ENCODE data around the gene KCNIP3.

KCNIP3 gene

DNA sequence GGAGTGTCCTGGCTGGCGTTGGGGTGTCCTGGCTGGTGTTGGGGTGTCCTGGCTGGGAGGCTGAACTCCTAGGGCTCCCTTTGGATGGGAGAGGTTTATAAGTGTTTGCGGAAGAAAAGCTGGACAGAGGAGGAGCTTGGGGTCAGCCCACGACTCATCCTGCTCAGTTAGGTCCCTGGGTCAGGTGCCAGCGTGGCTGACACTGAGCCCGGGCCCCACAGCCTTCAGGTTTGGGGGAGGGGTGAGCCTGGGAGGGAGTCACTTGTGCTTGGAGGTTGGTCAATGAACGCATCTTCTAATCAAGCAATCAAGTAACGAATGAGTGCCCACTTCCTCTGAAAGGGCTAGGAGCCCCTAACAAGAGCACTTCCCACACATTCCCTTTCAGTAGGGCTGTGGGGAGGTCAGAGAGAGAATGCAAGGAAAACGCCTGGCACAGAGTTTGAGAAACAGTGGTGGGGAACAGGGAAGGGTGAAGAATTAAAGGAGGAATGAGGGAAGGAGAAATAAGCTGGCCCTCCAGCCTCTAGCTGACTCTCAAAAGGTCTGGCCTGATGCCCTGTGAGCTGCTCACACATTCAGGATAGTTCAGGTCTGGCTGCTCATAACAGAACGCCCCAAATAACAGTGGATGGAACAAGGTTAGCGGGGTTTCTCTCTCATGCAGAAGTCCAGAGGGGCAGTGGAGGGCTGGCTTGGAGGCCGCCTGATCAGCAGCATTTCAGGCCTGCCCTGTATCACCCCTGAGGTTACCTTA, 670 bp downstream of the KCNIP3 start:
- no peak for DNase-seq

DNA sequence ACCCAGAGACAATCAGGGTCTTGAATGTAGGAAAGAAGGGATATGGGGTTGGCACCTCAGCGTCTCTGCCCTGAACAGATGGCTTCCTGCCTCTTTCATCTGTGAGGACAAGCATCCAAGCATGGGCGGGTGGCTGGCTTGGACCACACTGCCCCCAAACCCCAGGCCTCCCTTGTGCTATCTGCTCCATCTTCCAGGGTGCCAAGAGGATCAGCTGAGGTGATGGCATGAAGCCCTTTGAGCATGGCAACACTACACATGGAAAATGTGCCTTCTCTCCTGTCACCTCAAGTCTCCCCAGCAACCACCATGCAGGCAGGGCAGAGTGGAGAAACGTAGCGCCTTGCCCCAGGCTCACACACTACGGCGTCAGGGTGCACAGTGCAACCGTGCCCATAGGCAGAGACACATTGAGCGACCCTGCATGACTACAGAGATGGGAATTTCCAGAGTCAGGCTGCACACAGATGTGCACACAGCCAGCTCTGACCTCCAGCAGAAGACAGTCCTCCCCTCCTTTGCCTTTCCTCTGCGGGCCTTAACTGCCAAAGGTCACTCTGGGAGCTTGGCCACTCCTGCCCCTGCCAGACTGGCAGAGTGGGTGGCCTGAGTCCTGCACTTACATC, 1.5 kb downstream of the KCNIP3 start:
- no peak for DNase-seq

DNA sequence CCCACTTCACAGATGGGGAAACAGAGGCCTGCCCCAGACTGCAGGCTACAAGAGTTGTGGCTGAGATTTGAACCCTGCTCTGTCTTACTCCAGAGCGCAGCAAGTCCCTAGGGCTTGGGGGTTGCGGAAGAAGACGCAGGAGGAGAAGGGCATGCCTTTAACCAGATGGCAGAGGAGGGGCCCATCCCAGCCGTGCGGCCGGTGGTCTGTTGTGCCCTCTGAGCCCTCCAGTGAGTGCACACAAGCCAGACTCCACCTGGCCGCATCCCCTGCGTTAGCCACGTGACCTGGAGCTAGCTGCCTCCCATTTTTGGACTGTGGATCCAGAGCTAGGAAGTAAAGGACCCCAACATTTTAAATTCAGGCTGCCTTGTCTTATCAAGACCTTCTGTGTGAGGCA, 2.8 kb downstream of the KCNIP3 start:
- no peak for DNase-seq

DNA sequence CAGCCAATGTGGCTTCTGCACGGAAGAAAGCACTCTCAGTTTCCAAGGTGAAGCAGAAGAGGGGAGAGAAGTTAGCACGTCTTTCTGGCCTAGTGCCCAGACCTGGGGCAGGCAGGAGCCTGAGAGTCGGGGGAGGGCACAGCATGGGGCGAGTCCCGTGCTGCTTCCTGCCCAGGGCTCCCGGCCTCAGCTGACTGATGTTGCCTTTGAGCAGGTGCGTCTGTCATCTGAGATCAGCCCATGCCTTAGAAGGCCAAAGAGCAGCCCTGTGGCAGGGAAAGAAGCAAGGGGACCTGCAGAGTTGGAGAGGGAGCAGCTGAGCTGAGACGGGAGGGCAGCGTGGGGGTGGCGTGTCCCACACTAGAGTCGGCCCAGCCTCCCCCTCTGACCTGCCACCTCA, 3.3 kb downstream of the KCNIP3 start:
- DNase-seq = no peak

DNA sequence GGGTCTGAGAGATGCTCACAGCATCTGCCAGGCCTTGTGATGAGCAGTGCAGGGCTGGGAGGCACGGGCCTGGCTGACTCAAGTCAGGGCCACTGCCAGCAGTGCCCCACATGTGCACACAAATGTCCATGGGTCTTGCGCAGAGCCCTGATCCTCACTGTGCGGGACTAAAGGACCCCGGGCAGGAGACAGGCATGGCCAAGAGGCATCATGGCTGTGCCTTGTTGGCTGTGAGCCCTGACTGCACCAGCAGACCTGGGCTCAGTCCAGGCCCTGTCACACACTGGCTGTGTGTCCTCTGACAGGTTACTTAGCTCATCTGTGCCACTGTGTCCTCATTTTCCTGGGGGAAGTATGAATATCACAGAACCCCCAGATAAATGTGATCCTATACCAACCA, 4.0 kb downstream of the KCNIP3 start:
- no peak for DNase-seq

DNA sequence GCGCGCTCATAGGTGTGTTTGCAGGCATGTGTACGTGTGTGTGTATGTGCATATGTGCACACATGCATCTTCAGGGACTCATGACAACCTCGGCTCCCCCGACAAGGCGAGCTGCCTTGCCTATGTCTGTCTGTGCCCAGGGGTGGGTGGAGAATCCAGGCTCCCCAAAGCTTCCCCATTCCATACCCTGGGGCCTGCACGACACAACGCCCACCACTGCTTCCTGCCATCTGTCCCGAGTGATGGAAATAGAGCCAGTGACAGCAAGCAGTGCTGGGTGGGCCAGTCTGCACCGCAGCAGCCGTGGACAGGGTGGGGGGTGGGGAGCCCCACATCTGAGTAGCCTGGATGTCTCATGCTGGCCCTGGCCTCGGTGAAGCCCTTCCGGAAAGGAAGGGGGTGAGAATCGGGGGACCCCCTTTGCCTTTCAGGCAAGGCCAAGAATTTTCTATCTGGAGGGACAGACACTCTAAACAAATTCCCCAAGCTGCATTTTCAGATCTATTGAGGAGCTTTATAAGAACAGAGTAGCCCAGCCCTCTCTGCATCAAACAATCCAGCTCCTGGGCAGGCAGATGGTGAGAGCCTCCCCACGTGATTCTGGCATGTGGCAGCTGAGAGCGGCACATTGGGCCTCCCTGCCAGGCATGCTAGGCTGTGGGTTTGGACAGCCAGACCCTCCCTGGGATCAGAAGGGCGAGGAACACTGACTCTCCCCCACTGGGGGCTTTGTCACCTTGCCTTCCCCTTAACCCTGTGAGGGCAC, 4.9 kb downstream of the KCNIP3 start:
- DNase-seq = no peak

DNA sequence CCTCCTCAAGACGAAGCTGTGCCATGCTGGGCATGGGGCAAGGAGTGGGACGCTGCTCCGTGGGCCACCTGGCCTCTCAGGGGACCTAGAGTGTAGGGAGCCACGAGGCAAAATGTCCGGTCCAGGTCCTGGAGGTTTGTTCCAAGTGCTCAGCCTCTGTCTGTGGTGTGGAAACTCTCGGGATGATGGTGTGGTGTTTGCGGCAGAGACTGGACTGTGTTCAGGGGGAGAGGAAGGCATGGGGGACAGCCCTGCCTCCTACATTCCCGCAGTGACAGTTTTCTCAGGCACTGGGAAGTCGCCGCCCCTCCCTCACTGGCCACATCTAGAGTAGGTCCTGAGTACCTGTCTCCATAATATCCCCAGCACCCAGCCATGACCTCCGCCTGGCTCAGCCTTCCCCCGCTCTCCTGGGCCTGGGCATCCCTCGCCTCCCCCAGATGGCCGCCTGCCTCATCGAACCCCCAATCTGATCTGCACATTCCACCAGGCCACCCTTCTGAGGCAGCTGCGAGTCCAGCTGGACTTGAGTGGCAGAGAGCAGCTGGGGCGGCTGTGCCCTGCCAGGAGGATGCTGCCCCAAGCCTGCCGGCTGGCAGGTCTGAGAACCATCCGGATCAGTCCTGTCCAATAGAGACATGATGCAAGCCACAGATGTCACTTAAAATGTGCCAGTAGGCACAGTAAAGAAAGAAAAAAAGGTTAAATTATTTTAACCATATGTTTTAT, 6.2 kb downstream of the KCNIP3 start:
- DNase-seq = no peak

DNA sequence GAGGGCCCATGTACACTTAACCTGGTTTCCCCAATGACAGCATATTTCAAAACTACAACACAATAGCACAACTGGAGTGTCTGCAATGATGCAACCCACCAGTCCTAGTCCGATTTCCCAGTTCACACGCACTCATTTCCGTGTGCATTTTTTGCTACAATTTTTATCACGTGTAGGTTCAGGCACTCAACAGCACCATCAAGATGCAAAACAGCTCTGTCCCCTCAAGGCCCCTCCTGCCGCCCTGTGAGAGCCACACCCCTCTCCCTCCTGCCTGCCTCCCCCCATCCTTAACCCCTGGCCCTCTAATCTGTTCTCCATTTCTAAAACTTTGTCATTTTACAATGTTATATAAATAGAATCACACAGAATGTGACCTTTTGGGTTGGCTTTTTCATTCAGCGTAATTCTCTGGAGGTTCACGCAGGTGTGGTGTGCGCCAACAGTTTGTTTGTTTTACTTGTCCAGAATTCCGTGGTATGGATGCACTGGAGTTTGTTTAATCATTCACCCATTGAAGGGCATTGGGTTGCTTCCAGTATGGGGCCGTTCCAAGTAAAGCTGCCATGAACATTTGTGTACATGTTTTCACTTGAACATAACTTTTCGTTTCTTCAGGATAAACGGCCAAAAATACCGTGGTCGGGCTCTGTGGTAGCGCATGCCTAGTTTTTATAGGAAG, 8.4 kb downstream of the KCNIP3 start:
- no peak for DNase-seq

DNA sequence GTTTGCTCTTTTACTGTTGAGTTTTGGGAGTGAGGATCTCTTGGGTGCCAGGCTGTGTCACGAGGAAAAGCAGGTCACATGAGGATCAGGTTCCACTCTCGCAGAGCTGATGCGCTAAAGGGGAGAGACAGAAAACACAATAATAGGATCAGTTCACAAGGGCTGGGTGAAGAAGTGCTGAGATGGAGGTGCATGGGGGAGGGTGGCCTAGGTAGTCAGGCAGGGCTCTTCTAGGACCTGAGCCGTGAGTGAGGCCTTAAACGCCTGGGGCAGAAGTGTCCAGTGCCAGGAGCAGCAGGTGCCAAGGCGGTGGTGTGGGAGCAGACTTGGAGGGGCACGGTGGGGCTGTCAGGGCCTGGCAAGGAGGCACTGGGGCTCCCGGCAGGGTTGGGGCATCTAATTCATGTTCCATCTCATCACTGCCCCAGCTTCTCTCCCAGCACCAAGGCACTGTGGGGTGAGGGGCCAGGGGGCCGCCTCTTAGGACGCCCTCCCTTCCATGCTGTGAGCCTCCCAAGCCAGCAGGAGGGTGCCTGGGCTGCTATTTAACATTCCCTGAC, 9.3 kb downstream of the KCNIP3 start:
- no peak for DNase-seq

DNA sequence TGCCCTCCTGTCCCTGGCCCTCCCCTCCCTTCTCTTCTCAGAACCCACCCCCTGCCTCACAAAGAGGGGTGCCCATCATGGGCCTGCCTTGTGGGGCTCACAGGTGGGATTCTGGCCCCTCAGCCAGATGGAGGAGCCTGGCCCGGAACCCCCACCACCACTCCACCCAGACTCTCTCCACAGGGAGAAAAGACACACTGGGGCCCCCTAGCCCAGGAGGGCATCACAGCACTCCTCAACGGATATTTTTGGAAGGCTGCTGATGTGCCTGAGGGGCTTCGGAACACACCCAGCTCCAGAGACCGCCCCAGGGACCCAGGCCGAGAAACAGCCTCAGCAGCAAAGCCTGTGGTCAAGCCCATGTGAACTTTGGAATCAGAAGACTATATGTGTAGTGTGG, 9.9 kb downstream of the KCNIP3 start:
- no peak for DNase-seq

DNA sequence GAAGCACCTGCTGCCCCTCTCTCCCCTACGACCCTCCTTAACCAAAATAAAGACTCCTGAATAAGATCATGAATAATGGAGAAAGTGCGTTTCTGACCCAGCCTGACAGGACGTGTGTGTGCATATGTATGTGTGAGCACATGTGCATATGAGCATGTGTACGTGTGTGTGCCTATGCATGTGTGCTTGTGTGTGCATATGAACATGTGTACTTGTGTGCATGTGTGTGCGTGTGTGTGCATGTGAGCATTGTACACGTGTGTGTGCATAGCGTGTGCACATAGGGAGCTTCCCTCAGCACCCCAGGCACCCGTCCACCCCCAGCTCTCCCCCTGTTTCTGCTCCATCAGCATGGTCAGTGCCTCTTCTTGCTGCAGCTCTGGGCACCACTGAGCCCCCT, 10.7 kb downstream of the KCNIP3 start:
- no peak for DNase-seq

DNA sequence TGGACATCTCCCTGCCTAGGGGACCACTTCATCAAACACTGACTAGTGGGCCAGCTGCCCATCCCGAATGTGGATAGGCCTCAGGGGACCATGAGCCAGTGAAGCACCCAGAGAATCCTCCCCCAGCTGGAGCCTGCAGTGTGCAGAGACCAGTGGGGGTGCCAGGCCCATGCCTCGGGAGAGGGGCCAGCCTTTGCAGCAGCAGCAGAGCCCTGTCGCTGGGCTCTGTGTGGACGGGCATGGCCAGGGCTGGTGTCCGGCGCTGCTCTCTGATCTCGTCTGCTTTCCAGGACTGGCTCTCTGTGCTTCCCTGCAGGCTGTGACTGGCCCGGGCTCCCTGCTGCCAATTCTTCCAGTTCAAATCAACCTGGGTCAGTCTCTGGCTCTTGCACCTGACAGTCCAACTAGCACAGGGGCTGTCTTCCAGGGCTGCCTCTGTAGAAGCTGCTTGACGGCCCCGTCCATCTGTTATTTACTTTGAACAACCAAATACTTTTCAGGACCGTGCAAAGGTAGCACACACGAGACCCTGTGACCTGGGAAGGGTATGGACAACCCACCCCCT, 11.4 kb downstream of the KCNIP3 start:
- DNase-seq = no peak

DNA sequence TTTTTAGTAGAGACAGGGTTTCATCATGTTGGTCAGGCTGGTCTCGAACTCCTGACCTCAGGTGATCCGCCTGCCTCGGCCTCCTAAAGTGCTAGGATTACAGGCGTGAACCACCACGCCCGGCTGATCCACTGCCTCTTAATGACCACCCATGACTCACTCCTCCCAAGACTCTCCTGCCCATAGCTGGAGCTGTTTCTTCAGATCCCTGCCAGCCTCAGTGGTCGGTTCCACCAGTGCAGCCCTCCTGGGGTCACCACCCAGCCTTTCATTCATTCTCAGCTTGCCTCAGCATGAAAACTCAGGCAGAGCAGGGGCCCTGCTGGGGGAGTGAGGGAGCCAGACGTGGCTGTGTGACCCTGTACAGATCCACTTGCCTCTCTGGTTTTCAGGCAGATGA, 12.5 kb downstream of the KCNIP3 start:
- DNase-seq = no peak

DNA sequence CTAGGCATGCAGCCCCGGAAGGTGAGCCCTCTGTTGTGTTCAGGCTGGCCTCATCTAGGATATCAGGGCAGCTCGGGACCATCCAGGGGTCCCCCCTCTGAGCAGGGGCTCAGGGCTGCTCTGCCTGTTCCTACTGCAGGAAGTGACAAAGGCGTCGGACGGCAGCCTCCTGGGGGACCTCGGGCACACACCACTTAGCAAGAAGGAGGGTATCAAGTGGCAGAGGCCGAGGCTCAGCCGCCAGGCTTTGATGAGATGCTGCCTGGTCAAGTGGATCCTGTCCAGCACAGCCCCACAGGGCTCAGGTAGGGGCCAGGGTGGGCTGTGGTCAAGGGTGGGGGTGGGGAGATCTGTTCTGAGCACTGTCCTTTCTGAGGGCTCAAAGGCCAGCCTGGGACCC, 13.1 kb downstream of the KCNIP3 start:
- DNase-seq = no peak

DNA sequence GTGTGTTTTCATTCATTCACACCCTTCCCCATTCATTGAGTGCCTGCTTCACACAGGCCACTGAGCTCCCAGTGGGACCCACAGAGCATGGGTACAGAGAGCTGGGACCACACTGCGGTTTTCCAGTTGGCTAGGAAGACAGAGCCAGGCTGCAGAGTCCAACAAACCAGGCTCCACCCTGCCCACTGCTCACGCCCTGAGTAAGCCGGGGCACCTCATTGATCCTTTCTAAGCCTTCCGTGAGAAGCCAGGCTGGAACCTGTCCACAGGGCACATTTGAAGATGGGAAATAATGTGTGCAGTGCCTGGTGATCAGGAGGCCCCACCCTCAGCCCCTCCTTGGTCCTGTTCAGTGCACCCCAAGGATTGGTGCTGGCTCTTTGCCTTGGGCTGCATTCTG, 13.5 kb downstream of the KCNIP3 start:
- no peak for DNase-seq

DNA sequence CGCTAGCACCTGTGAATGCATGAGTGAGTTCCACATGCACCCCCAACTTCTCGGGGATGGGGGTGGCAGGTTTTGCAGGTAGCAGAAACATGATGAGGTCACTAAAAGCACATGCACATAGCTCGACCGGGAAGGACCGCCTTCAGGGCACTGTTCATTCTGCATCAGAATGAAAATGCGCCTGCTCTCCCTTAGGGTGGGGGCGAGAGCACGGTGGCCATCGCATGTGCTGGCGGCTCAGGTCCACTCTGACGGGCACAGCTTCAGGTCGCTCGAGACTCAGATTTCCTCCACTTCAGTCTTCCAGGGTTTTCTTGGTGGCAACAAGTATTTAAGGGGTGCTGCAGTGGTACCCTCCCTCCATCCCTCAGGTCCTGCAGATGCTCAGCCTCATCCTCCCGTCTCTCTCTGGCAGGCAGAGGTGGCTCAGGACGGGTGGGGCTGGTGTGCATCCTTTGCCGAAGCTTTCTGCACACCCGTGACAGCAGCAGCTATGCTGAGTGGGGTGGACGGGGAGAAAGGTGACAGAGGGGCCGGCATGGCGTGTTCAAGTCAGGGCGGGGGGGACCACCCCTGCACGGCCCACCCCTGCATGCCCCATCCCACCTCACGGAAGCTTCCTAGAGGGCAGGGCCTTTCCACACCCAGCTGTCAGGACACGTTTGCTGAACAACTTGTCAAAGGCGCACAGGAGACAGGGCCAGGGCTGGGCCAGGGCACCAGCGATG, 14.8 kb downstream of the KCNIP3 start:
- no peak for DNase-seq

DNA sequence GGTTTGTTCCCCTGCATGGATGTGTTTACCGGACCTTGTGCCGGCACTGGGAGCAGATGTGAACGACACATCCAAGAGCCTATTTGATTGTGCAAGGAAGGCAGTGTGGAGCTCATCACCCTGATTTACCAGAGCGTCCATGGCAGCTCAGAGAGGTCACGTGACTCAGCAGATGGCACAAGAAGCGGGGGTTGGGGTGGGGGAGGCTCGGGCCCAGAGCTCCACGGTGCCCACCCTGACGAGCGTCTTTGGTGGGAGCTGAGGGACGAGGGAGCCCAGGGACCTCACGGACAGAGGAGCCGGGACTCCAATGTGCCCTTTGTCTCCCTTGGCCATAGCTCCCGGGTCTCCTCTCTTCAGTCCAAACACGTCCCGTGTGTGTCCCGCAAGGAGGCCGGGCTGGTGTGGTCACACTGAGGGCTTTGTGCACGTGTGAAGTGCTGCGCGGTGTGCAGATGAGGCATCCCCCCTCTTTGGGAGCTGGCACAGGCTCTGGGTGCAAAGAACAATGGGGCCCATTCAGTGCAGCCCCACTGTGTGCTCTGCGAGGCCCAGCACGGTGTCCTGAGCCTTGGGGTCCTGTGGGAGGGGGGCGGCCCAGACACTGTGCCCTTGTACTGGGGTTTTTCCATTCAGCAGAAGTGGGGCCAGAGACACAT, 15.5 kb downstream of the KCNIP3 start:
- DNase-seq = no peak

DNA sequence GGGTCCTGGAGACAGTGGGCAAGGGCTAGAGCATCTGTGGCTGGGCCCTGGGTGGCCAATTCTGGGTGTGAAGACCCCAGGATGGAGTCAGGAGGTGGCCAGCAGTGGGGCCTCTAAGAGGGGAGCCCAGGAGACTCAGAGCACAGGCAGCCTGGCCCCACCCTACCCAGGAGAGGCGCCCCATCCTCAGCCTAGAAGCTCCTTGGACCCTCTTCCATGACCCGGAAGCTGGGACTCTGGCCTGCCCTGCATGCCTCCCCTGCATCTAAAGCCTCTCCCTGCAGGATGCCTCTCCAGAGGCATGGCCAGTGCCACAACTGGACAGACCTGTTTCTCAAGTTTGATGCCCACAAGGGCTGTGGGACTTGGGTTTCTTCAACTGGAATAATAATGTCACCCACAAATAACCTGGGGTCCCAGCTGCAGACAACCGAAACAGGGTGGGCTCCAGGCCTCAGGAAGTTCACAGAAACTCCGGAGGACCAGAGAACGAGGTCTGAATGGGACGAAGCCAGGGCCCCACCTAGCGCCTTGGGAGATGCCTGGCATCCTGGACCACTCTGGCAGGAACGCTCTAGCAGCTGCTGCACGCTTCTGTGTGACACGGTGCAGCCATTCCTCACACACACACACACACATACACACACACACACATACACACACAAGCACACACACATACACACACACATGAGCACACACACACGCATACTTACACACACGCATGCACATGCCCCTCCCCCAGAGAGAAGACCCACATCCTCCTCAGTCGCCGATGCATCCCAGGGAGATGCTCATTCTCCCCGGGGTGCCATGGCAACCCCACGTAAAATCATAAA, 16.4 kb downstream of the KCNIP3 start:
- DNase-seq = no peak

DNA sequence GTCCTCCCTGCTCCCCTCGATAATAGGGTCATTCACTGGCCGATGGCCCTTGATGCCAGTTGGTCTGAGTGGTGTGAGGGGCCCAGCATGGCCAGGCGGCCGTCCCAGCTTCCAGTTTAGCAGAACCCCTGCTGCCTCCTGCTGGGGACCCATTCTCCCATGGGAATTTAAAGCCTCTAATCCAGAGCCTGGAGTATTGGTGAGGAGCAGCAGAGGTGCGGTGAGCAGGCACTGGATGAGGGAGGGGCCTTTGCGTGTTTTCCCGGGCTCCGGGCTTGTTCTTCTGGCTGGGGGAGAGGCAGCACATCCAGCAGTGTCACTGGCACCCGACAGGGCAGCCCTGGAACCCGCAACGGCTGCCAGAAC, 17.4 kb downstream of the KCNIP3 start:
- DNase-seq = no peak
